Measurements from ENCODE around the gene MOB3B.
"Not testable (repeated sequence)": the region's sequence is repeated elsewhere in the genome, so short reads cannot be mapped to it uniquely, and the experiment has no call there.

The MOB3B gene

DNA sequence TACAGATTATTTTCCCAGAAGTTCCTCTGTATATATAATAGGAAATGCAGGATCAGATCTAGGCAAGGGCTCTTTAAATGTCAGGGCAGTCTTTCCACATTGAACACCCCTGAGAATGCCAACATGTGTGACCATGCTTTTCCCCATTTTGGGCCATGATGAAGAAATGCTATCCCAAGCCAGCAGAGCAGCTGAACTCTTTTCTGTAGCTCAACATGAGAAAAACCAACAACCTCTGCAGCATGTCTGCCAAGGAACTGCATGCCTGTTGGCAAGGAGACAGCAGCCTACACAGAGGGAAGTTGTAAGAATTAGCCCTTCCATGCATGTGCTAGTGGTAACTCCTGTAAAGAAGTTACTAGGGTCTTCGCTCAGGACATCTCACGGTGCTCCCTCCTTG, 15.1 kb downstream of the MOB3B start:
- DNase-seq, result no peak

DNA sequence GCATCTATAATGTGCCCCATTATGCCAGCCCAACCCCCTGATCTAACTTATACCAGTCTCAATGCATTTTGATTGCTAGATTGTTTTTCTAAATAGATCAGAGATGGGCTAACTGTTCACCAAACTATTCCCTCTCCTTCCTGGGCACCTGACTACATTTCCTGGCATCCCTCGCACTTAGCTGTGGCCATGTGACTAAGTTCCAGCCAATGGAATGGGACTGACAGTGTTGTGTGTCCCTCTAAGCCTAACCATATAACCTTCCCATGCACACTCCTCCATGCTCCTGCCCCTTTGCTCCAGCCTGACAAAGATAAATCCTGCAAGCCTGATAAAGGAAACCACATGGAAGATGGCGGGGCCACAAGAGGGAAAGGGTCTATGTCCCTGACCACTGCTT, 17.8 kb downstream of the MOB3B start:
- DNase-seq, result no peak

DNA sequence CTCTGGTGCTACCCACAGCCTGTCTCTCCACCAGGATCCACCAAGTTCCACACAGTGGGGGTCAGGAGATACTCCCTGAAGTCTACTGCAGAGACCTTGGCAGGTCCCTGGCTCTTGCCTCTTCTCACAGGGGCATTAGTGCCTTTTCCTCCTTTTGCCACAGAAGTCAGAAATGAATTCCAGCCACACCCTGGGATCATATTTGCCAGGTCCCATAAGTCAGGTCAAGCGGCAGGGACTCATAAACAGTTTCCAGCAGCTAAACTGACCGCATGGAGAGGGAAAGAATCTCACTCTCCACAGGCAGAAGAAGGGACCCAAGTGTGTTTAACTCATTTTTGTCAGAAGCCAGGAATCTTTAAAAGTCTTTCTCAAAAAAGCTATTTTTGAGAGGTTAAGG, 18.8 kb downstream of the MOB3B start:
- DNase-seq, result no peak

DNA sequence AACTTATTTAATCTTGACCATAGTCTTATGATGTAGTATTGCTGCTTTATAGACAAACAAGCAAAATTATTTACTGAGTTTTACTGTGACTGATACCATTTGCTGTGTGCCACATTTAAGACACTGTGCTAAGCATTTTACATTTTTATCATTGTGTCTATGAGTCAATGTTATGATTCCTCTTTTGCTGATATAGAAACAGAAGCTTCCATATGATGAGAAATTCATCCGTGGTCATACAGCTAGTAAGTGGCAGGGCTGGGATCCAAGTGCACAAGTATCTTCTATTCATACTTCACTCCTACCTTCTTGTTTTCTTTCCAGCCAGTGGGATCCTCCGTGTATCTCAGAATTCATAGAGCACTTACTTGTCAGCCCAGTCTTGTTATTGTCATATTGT, 22.6 kb downstream of the MOB3B start:
- DNase-seq, result no peak

DNA sequence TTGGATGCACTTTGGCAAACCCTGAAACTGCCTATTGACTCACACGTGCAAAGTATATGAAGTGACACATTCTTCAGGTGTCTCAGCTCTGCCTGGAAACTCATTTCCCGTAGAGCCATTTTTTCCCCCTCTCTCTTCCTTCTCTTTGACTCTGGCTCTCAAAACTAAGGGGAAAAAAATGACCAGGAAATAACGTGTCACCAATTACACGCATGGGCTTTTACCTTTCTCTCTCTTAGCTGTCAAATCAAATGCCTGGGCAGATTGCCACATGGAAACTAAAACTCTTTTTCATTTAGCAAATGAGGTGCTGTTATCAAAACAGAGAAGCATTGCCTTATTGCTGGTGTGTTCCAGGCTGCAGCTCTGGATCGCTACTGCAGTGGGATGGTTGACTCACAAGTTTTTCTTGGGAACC, 23.9 kb downstream of the MOB3B start:
- no peak for DNase-seq

DNA sequence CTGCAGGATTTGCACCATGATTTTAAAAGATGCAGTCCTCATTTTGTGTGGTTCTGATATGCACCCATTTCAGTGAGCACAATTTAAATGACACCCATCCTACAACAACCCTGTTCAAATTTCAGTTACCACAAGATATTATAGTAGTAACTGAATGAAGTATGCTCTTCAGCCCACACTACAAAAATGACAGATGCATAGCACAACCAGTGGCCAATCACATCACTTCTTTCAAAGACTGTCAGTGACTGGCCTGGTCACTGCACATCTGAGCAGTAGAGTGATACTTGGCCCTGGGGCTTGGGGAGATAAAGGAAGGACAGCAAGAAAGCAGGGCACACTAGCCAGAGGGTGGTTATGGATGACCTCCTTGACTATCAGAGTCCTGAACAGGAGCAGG, 25.4 kb downstream of the MOB3B start:
- no peak for DNase-seq

DNA sequence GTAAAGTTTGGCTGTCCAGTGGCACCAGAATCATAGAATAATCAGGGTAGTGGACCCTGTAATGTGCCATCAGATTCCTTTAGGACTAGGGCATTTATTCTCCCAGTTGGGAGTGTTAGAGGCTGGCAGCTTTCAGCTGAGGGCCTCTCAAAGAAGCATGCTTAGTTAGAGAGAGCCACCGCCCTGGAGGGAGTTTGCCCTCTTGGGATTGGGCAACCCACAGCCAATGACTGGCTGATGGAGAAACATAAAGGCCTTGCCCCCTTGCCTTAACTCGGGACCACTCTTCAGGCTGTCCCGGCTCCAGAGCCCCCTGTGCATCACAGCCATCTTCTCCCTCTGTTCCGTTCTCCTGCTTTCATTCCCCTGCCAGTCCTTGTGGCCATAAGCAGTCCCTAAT, 26.0 kb downstream of the MOB3B start:
- no peak for DNase-seq

DNA sequence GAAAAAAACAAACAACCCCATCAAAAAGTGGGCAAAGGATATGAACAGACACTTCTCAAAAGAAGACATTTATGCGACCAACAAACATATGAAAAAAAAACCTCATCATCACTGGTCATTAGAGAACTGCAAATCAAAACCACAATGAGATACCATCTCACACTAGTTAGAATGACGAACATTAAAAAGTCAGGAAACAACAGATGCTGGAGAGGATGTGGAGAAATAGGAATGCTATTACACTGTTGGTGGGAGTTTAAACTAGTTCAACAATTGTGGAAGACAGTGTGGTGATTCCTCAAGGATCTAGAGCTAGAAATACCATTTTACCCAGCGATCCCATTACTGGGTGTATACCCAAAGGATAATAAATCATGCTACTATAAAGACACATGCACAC, 28.7 kb downstream of the MOB3B start:
- not testable (repeated sequence) for DNase-seq

DNA sequence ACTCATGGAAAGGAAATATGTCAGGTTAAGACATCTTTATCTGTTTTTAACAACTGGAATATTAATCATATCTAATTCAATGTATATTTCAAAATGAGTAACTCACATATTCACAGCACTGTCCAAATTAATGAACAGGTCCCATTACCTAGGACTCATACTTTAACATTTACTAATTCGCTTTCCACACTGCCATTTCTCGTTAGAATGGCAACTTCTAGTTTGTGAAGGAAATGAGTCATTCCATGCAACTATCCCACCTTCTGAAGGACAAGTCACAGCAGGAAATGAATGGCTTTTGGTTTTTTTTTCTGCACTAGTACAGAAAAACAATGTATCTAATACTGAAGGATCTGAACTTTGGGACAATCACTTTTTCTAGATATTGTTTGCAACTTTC, 30.2 kb downstream of the MOB3B start:
- DNase-seq, result no peak

DNA sequence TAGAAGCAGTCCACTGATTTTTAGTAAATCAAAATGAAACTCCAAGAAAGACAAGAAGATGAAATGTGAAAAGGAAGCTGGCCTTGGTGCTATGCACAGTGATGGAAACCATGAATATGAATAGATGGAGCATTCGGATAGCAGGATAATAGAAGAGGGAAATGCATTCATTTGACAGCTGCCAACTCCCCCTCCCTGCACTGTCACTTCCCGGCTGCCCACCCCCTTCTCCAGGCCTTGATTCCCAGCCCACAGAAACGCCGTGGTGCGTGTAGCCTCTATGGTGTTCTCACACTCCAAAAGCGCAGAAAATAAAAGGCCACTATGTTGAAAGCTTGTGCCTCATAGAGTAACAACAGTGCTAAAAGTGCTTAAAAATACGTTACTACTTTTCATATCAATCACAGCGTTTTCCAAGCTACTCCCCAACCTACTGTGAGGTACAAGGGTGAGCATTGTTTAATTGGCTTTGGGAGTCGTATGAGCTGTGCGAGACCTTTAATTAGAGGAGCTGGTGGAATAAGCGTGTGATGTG, 31.7 kb downstream of the MOB3B start:
- DNase-seq, result no peak

DNA sequence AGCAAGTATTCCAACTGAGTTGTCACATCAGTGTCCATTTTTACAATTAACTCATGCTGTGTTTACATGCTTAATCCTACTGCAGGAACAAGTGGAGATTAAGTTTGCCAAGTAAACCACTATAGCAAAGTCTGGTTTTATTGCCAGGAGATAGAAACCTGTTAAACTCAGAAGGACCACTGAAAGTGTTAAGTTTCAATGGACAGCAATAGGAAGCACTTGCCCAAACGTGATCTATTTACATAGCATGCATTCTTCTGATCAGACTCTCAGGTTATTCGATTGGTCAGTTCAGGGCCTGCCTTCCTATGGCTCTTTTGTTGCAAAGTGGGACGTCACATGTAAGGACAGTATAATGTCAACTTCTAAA, 33.5 kb downstream of the MOB3B start:
- DNase-seq, result no peak

DNA sequence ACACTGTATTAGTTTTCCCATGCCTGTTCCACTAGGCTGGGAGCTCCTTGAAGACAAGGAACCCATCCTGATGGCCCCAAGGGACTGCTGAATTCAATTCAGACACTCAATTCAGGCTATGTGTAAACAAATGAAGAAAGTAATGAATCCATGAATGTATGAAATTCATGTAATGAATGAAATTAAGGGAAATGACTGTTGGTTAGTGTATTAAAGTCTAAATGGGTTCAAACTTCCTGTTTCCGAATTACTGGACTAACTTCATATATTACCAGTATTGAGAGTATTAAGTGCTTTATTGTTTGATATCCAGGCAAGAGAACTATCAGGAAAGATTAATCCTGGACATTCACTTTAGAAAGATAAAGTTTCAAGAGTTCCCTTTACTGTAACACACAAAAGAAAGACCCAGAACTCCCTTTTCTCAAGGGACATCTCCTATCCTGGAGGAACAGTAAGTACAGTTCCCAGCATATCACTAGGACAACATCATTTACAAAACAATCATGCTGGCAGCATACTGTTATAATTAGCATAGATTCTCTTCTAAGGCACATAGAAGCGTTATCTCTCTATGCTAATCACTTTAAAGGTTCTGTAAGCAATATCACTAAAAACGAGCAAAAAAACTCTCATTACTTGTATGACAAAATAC, 34.0 kb downstream of the MOB3B start:
- no peak for DNase-seq

DNA sequence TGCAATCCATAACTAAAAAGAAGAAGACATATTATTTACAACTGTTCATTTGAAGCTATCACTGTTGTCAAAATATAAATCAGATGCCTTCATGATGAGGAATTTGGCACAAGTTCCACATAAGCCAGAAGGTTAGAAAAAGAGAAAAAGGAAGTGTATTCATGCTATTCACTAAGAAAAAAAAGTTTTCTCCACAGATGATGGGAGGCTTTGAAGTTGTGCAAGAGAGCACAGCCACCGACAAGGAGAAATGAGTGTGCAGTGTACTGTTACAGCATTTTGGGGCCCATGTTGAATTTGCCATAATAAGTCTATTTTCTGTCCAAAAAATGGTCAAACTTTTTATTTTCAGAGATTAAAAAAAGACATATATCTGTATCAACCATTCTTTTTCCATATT, 38.5 kb downstream of the MOB3B start:
- no peak for DNase-seq

DNA sequence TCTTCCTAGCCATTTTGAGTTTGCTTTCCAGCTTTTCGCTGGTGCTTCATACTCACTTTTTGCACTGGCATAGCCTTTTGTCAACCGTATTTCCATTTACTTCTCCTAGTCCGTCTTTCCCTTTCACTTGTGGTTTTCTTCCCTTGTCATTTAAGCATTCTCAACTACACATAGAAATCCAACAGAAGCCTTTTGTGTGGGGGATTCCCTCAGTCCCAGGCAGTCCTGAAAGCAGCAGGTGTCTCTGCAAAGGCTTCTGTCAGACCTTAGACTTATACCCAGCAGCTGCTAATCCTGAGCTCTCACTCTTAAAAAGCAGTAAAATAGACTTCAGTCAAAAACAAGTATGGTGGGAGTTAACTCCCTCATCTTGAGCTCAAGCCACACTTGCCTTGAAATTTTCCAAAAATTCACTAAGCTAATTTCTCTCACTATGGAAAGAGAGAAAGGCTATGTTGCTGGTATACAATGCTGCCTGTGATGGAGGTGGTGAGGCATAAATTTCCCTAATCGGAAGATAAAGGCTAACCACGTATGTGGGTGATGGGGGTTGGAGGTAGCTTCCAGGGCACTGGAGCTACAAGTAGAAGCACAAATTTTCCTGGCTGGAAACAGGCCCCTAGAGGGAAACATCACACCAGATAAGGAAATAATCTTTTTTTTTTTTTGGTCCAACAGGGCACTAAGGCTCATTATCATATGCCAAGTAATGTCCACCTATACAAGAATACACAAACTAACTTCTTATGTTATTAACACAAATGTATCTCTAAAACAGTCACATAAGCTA, 40.3 kb downstream of the MOB3B start:
- DNase-seq, result no peak

DNA sequence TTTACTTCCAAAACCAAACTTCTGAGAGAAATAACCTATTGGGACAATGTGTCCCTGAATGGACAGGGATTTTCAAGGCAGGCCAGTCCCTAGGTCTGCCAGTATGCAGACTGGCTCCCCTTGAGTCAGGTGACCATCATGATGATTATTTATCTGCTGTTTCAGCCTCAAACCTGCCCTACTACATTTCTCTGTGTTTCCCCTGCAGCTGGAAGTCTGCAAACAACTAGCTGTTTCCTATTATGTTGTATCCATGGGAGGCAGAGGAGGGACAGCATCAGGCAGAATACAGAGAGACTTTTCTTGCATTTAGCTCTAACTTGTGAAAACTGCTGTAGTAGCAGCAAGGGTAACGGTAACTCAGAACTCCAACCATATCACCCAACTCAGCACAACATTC, 41.7 kb downstream of the MOB3B start:
- no peak for DNase-seq

DNA sequence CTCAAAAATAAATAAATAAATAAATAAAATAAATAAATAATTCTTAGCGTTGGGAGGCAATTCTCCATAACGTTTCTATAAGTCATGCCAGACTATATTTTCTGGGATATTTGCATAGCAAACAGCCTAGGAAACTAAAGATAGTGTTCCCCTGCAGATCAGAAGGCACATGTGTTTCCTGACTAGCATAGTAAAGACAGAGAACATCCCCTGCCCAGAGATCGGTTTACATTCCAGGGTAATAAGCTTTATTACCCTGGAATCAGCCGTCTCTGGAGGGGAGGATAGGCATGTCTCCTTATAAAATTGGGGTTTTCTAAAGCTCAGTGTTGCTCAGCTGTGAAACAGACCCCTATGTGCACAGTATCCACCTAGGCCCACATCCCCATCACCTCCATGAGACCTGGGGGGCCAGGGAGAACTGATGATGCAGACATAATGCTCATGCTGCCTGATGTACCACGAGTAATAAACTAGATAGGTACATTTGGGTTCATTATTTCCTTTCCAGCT, 42.4 kb downstream of the MOB3B start:
- DNase-seq, result no peak

DNA sequence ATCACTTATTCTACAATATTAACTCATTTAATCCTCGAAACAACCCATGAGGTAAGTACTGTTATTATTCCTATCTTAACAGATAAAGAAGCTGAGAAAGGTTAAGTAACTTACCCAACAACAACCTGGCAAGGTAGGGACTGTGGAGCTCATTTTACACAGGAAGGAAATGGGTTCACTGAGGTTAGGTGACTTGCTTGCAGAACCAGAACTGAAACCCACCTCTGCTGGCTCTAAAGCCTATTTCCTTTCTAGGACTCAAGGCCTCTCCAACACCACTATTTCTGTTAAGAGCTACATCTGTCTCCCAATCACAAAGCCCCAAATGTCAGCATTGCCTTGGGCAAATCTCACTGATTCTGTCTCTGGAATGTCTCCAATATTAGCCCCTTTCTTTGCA, 44.5 kb downstream of the MOB3B start:
- DNase-seq, result no peak

DNA sequence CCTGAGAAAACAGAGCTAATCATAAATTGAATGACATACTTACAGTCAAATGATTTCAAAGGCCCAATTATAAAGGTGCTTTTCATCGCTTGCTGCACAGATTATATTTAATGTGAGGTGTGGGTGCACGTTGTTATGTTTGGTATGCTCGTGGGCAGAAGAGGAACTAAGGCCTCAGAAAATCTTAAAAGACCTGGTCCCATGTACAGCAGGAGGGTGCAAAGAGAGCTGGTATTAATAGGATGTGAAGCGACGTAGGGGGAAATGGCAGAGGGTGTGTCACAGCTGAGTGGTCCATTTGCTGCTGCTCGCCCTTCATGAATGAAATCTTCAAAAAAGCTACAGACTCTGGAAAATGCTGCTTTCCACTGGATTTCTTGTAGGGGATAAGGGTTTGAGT, 46.0 kb downstream of the MOB3B start:
- no peak for DNase-seq

DNA sequence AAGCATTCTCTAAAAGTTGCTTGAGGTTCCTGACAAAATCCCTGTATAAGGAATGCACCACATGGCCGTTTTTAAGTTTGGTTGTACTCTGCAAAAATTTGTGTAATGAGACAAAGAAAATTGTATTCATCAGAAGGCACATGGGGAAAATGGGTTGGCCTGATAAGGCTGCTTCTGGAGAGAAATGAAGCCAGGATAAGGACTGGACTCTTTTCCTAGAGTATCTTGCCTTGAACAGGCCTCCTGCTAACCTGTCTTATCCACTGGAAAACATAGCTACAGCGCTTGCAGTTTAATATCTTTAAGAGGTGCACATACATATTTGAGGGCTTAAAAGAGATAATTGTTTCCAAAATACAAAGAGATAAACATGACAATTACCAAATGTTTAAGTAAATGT, 46.9 kb downstream of the MOB3B start:
- no peak for DNase-seq

DNA sequence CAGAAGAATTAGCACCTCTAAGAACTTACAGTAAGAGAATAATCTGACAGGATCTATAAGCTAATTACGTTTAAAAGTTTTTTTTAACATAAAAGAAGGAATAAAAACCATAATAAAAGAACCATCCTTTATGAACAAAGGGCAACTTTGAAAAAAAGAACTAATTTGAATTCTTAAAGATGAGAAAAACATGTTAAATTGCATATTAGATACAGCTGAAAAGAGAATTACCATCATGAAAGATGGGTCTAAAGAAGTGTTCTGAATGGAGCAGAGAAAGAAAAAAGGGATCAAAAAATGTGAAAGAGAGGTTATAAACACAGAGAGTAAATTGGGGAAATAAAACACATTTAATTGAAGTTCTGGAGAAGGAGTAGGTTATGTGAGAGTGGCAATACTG, 51.3 kb downstream of the MOB3B start:
- no peak for DNase-seq

DNA sequence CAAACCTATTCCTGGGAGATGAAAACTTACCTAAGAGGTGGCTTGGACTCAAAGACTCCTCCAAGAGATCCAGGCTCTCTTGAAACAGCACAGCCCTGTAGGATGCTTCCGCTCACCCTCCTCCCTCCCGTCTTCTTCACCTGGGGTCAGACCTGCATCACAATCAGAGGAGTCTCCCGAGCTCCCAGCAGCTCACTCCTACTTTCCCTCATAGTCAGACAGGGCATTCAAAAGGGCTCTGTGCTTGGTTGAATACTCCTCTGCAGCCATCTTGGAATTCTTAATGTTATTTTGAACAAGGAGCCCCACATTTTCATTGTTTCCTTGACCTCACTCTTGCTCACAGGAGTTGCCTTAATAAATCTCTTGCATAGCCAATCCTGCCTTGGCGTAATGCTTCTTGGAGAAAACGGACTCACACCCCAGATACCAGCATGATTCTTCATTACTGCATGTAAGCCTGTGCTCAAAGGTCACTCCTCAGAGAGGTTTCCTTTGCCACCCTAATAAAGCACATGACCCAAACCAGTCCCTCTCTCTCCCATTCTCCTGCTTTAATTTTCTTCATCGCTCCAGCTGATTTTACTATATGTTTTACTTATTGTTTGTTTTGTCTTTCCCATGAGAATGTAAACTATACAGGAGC, 52.6 kb downstream of the MOB3B start:
- DNase-seq, result no peak

DNA sequence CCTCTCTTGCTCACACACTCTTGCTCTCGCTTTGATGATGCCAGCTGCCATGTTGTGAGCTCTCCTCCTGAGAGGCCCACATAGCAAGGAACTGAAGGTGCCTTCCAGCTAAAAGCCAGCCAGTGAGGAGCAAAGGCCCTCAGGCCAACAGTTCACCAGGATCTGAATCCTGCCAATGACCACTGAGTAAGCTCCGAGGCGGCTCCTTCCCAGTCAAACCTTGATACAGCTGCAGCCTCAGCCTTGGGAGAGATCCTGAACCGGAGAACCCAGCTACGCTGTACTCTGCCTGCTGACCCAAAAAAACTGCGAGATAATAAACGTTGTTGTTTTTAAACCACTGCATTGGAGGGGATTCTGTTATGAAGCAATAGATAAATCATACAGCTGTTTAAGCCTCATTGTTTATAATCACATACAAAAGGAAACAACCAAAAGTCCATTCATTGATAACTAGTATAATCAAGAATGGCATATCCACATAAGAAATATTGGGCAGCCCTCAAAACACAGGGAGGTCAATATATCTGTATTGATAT, 54.5 kb downstream of the MOB3B start:
- no peak for DNase-seq

DNA sequence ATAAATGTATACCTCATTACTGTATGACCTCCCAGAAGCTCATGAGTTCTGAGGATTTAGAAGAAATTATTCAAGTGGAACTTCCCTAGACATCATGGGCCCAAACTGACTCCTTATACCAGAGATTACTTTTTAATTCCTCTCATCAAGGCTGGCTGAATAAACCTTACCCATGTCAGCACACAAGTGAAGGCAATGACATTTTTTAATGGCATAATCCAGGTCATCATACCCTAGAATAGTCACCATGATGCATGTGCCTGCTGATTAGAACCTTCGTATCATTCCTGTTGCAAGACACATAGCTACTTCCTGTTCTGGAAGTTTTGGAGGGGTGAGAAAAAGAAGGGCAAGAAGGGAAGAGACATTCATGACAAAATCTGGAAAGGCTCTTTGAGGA, 55.3 kb downstream of the MOB3B start:
- no peak for DNase-seq

DNA sequence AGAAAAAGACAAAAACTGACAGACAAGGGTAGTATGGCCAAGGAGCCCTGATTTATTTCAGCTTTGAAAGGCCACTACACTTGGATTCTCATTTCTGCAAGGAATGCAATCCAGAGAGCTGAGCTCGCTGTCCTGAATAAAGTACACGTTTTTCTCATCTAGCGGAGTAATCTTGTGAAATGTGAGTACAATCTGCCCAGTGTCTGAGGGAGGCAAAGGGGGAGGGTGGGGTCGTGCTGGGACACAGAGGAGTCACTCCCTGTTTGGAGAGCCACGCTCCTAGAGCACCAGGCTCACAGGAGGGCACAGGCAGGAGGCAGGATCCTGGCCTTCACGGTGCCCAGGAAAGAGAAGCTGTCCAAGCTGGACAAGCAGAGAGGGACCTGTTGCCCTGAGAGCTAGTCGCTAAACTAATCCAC, 56.5 kb downstream of the MOB3B start:
- no peak for DNase-seq

Measured in CD4-positive, alpha-beta T cell treated with Interleukin-17A for 4 hours (primary cell).